ENCODE data around the gene SNAP47.

SNAP47 gene

GRCh38 chr1:227732586-227733308 is 2.5 kb upstream of the SNAP47 start:
- no peak for DNase-seq (ENCODE audit: low read depth)
- no peak for TF ChIP-seq CTCF (IDR thresholded peaks at IDR 0.05; ENCODE audit: insufficient read depth, low read depth, low read length, missing control alignments)
- no peak overlapping the region for H3K4me3 ChIP-seq (ENCODE audit: low read depth, low read length)

DNA sequence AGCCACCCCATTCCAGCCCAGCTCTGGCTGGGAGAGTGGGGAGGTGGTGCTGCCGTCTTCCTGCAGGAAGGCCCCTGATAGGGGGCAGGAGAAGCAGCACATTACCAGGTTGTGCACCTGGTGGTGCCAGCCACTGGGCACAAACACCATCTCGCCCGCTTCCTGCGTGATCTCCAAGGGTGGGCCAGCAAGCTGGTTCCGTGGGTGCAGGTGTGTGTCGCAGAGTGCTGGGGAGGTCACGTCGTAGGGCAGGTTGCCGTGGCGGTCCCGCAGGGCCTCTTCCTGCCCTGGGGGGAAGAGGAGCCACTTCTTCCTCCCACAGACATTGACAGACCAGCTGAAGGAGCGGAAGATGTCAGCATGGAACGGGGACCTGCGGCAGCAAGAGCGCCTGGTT is 1.9 kb upstream of the SNAP47 start:
- no peak for DNase-seq (ENCODE audit: low read depth)
- H3K4me3 ChIP-seq (ENCODE audit: low read depth, low read length) = no peak overlapping the region
- no peak for TF ChIP-seq CTCF (IDR thresholded peaks at IDR 0.05; ENCODE audit: insufficient read depth, low read depth, low read length, missing control alignments)

GRCh38 chr1:227733751-227734545 is 1.3 kb upstream of the SNAP47 start:
- no peak for DNase-seq (ENCODE audit: low read depth)
- TF ChIP-seq CTCF (IDR thresholded peaks at IDR 0.05; ENCODE audit: insufficient read depth, low read depth, low read length, missing control alignments) = no peak
- H3K4me3 ChIP-seq (ENCODE audit: low read depth, low read length) = peak overlapping the region; percentile 95

GRCh38 chr1:227734546-227734855 is 734 bp upstream of the SNAP47 start:
- H3K4me3 ChIP-seq (ENCODE audit: low read depth, low read length) = peak overlapping the region; percentile 95
- no peak for DNase-seq (ENCODE audit: low read depth)
- TF ChIP-seq CTCF (IDR thresholded peaks at IDR 0.05; ENCODE audit: insufficient read depth, low read depth, low read length, missing control alignments) = no peak

GRCh38 chr1:227735539-227736285 is 477 bp downstream of the SNAP47 start:
- peak overlapping the region; percentile 95 for H3K4me3 ChIP-seq (ENCODE audit: low read depth, low read length)
- TF ChIP-seq CTCF (IDR thresholded peaks at IDR 0.05; ENCODE audit: insufficient read depth, low read depth, low read length, missing control alignments) = no peak
- no peak for DNase-seq (ENCODE audit: low read depth)

GRCh38 chr1:227736814-227737432 is 1.7 kb downstream of the SNAP47 start:
- DNase-seq (ENCODE audit: low read depth) = no peak
- no peak overlapping the region for H3K4me3 ChIP-seq (ENCODE audit: low read depth, low read length)
- TF ChIP-seq CTCF (IDR thresholded peaks at IDR 0.05; ENCODE audit: insufficient read depth, low read depth, low read length, missing control alignments) = no peak
